ENCODE results near the gene LZTS2.

- TF ChIP-seq ZNF354C (tag by site-specific recombination; IDR thresholded peaks at IDR 0.05; ENCODE audit: borderline replicate concordance, low read depth) (no peak), CTCF (tag by site-specific recombination; IDR thresholded peaks at IDR 0.05) (no peak), ATF2 (tag by site-specific recombination; IDR thresholded peaks at IDR 0.05; ENCODE audit: low read depth) (no peak), ZNF132 (tag by site-specific recombination; IDR thresholded peaks at IDR 0.05; ENCODE audit: borderline replicate concordance) (no peak), GLIS1 (tag by site-specific recombination; IDR thresholded peaks at IDR 0.05) (no peak), PRDM2 (tag by site-specific recombination; IDR thresholded peaks at IDR 0.05; ENCODE audit: borderline replicate concordance) (no peak), ZNF335 (tag by site-specific recombination; conservative IDR thresholded peaks at IDR 0.05) (no peak), HOXA7 (CRISPR knock-in tag; IDR thresholded peaks at IDR 0.05; ENCODE audit: borderline replicate concordance) (no peak), ZNF274 (IDR thresholded peaks at IDR 0.05; ENCODE audit: low read length) (no peak), ZNF274 (tag by site-specific recombination; IDR thresholded peaks at IDR 0.05; ENCODE audit: borderline replicate concordance) (no peak), MYNN (tag by site-specific recombination; IDR thresholded peaks at IDR 0.05; ENCODE audit: borderline replicate concordance) (no peak), ZNF292 (tag by site-specific recombination; IDR thresholded peaks at IDR 0.05; ENCODE audit: borderline replicate concordance, low read depth) (no peak), ZNF121 (tag by site-specific recombination; IDR thresholded peaks at IDR 0.05) (no peak), SP2 (tag by site-specific recombination; IDR thresholded peaks at IDR 0.05) (no peak)
Observed at GRCh38 chr10:101043363-101043707, 43.7 kb downstream of the LZTS2 start.
